A673 (cell line): ENCODE measurements around the gene KLHDC1.

ENCODE experiments used
- EZH2 ChIP-seq: fragments of 200-600 bp; sonication (generic); IDR thresholded peaks from 2 replicates; pipeline ENCODE4 v1.6.1; 2017; ENCODE audit warnings: borderline replicate concordance, low read depth, mild to moderate bottlenecking, mixed read lengths, antibody characterized with exemption, low read length; ENCODE audit not compliant: poor library complexity, severe bottlenecking
- TF ChIP-seq, protein P1 (sequence below): fragments of 300-800, 200-600 bp; sonication (generic); conservative IDR thresholded peaks from 2 replicates; pipeline ENCODE4 v1.5.1; 2017; ENCODE audit warnings: low read depth, mild to moderate bottlenecking, antibody characterized with exemption, low read length, moderate library complexity, mixed read lengths

DNA sequence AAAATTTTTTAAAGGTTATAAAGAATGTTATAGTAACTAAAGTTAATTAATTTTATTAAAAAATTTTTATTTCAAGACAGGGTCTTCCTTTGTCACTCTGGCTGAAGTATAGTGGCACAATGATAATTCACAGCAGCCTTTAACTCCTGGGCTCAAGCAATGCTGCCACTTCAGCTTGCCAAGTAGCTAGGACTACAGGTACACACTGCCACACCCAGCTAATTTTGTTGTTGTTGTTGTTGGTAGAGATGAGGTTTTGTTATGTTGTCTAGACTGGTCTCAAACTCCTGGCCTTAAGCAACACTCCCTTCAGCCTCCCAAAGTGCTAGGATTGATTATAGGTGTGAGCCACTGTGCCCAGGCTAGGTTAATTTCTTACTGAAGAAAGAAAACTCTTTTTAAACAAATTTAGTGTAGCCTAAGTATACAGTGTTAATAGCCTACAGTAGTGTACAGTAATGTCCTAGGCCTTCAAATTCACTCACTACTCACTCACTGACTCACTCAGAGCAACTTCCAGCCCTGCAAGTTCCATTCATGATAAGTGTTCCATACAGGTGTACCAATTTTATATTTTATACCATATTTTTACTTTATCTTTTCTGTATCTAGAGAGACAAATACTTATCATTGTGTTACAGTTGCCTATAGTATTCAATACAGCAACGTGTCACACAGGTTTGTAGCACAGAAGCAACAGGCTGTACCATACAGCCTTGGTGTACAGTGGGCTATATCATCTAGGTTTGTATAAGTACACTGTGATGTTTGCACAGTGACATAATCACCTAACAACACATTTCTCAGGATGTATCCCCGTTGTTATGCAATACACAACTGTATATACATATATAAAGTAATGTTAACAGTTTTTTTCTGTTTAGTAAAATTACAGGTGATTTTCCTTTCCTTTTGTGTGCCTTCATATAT is 33.1 kb upstream of the KLHDC1 start:
- TF ChIP-seq, protein P1, sequence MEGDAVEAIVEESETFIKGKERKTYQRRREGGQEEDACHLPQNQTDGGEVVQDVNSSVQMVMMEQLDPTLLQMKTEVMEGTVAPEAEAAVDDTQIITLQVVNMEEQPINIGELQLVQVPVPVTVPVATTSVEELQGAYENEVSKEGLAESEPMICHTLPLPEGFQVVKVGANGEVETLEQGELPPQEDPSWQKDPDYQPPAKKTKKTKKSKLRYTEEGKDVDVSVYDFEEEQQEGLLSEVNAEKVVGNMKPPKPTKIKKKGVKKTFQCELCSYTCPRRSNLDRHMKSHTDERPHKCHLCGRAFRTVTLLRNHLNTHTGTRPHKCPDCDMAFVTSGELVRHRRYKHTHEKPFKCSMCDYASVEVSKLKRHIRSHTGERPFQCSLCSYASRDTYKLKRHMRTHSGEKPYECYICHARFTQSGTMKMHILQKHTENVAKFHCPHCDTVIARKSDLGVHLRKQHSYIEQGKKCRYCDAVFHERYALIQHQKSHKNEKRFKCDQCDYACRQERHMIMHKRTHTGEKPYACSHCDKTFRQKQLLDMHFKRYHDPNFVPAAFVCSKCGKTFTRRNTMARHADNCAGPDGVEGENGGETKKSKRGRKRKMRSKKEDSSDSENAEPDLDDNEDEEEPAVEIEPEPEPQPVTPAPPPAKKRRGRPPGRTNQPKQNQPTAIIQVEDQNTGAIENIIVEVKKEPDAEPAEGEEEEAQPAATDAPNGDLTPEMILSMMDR, result no peak
- TF ChIP-seq EZH2, result no peak
